HepG2 (cell line): ENCODE measurements around the gene JADE2. TPM values are rescaled to one million over a fixed set of nuclear protein-coding genes. Genes with fewer than 3 reads are reported as not detected.
A peak's percentile ranks its signal among the peaks of the same experiment; 100 is the strongest.

Experiments
- ATAC-seq: fragments of 200-7000 bp; cut with Tn5 transposase; 3 replicates; pipeline ENCODE4 v1.9.1; 2020; ENCODE audit warnings: mild to moderate bottlenecking, moderate library complexity
- BruUV-seq: library from RNA; stranded (reverse); fragments of 400-500 nt; replicated peaks from 2 replicates; lab custom pipeline; 2021; lab: Mats Ljungman, UMichigan
- CTCF ChIA-PET: fragments of 300-600 bp; formaldehyde crosslinking; extraction: SDS; loops from one replicate; lab custom pipeline; 2021; ENCODE audit warnings: low total read pairs, inconsistent platforms, low intra/inter-chr PET ratio; lab: Yijun Ruan, JAX
- POLR2A ChIA-PET: fragments of 350-600 bp; sonication (Branson Sonifier 250); formaldehyde crosslinking; loops from one replicate; lab custom pipeline; 2020; ENCODE audit warnings: antibody characterized with exemption, inconsistent platforms; lab: Yijun Ruan, JAX
- DNase-seq: peaks from one replicate; pipeline ENCODE4 v3.0.0-alpha.2; 2015; ENCODE audit warnings: low spot score
- FAIRE-seq: peaks from 3 replicates; lab custom pipeline; 2011; peaks lifted over from hg19 to GRCh38; lab: Jason Lieb, UNC
- H2AFZ ChIP-seq: one replicate; pipeline ENCODE4 v1.6.1; 2011; ENCODE audit warnings: low read length, inconsistent platforms
- H3K27ac ChIP-seq: fragments of 300-600 bp; 3 replicates; pipeline ENCODE4 v1.8.0; 2011; ENCODE audit warnings: mixed run types, mild to moderate bottlenecking, mixed read lengths, low read length, inconsistent platforms; ENCODE audit not compliant: insufficient read depth; ENCODE audit errors: extremely low read length
- H3K27me3 ChIP-seq, 2 experiments: fragments of 200-600 bp in 1 of 2; 2 replicates in 1 of 2; 3 replicates in 1 of 2; pipeline versions ENCODE4 v1.6.0 to v1.8.0; 2011; ENCODE audit warnings: low read length in 2 of 2, mild to moderate bottlenecking in 2 of 2, moderate library complexity in 2 of 2, inconsistent platforms in 1 of 2; ENCODE audit not compliant: insufficient read depth in 2 of 2, control insufficient read depth in 1 of 2
- H3K36me3 ChIP-seq, 2 experiments: fragments of 200-600 bp in 1 of 2; replicated peaks in 1 of 2; 2 replicates in 1 of 2; 3 replicates in 1 of 2; pipeline versions ENCODE4 v1.5.1 to v1.8.0; 2011; ENCODE audit warnings: low read length in 2 of 2, inconsistent platforms in 1 of 2; ENCODE audit not compliant: insufficient read depth in 2 of 2, control insufficient read depth in 1 of 2
- H3K4me1 ChIP-seq: 2 replicates; pipeline ENCODE4 v1.5.1; 2012; ENCODE audit warnings: low read length, inconsistent platforms; ENCODE audit not compliant: insufficient read depth
- H3K4me2 ChIP-seq: 2 replicates; pipeline ENCODE4 v1.6.0; 2011; ENCODE audit warnings: low read depth, low read length, inconsistent platforms
- H3K4me3 ChIP-seq, 3 experiments: fragments of 200-600 bp in 1 of 3; sonication (generic), shearing (Covaris generic) in 1 of 3; replicated peaks in 1 of 3; 2 replicates each; pipeline ENCODE4 v1.5.1; 2011 to 2016; ENCODE audit warnings: low read length in 3 of 3, inconsistent platforms in 2 of 3, low read depth in 2 of 3, mild to moderate bottlenecking in 2 of 3, control low read depth in 1 of 3, mixed read lengths in 1 of 3; ENCODE audit not compliant: insufficient read depth in 1 of 3
- H3K79me2 ChIP-seq: one replicate; pipeline ENCODE4 v1.6.1; 2011; ENCODE audit warnings: low read length, inconsistent platforms; ENCODE audit not compliant: insufficient read depth
- H3K9ac ChIP-seq: 2 replicates; pipeline ENCODE4 v1.6.0; 2011; ENCODE audit warnings: mild to moderate bottlenecking, low read depth, low read length, inconsistent platforms; ENCODE audit not compliant: insufficient read depth
- H3K9me3 ChIP-seq: 2 replicates; pipeline ENCODE4 v1.5.1; 2012; ENCODE audit warnings: mild to moderate bottlenecking, low read length
- H4K20me1 ChIP-seq: 2 replicates; pipeline ENCODE4 v1.6.0; 2011; ENCODE audit warnings: inconsistent platforms, mild to moderate bottlenecking, low read length, moderate library complexity; ENCODE audit not compliant: insufficient read depth
- DBP ChIP-seq: sonication (generic); formaldehyde crosslinking; IDR thresholded peaks from 2 replicates; pipeline ENCODE4 v1.4.0; 2020; ENCODE audit warnings: missing genetic modification reagents; ENCODE audit errors: not compliant biosample characterization
- HDAC1 ChIP-seq: sonication (generic); formaldehyde crosslinking; IDR thresholded peaks from 2 replicates; pipeline ENCODE4 v1.5.1; 2020; ENCODE audit warnings: mild to moderate bottlenecking, missing genetic modification reagents
- HDAC6 ChIP-seq: fragments of 200-600 bp; sonication (generic); IDR thresholded peaks from 2 replicates; pipeline ENCODE4 v1.7.0; 2017; ENCODE audit warnings: mild to moderate bottlenecking, antibody characterized with exemption, low read length, low read depth
- HINFP ChIP-seq: sonication (generic); formaldehyde crosslinking; IDR thresholded peaks from 2 replicates; pipeline ENCODE4 v1.4.0; 2020; ENCODE audit warnings: low read depth, mild to moderate bottlenecking, missing genetic modification reagents
- HNRNPUL1 ChIP-seq: fragments of 200-400 bp; formaldehyde crosslinking; IDR thresholded peaks from 2 replicates; pipeline ENCODE4 v1.6.1; 2017; ENCODE audit warnings: low read depth, mild to moderate bottlenecking, low read length, moderate library complexity
- HOXA9 ChIP-seq: sonication (generic); formaldehyde crosslinking; IDR thresholded peaks from 2 replicates; pipeline ENCODE4 v1.8.1; 2022; ENCODE audit warnings: missing genetic modification reagents, mild to moderate bottlenecking, moderate library complexity, borderline replicate concordance
- KDM3A ChIP-seq: IDR thresholded peaks from 2 replicates; pipeline ENCODE4 v1.6.1; 2018; ENCODE audit warnings: low read depth, missing compliant biosample characterization
- KMT2A ChIP-seq: sonication (generic); formaldehyde crosslinking; IDR thresholded peaks from 2 replicates; pipeline ENCODE4 v1.4.0; 2020; ENCODE audit warnings: missing genetic modification reagents
- MBD4 ChIP-seq: IDR thresholded peaks from 2 replicates; pipeline ENCODE4 v1.6.1; 2012; ENCODE audit warnings: low read length, inconsistent platforms, borderline replicate concordance
- NR2C2 ChIP-seq: sonication (generic); formaldehyde crosslinking; IDR thresholded peaks from 2 replicates; pipeline ENCODE4 v1.4.0; 2020; ENCODE audit warnings: missing genetic modification reagents, mild to moderate bottlenecking, moderate library complexity, borderline replicate concordance
- TFAP4 ChIP-seq: sonication (generic); IDR thresholded peaks from 2 replicates; pipeline ENCODE4 v1.6.1; 2016; ENCODE audit warnings: low read depth, borderline replicate concordance
- ZBTB2 ChIP-seq: sonication (generic); formaldehyde crosslinking; IDR thresholded peaks from 2 replicates; pipeline ENCODE4 v1.8.0; 2022; ENCODE audit warnings: low read depth, missing genetic modification reagents
- ZNF577 ChIP-seq: sonication (generic); formaldehyde crosslinking; IDR thresholded peaks from 2 replicates; pipeline ENCODE4 v1.4.0; 2020; ENCODE audit warnings: mild to moderate bottlenecking, low read depth, missing genetic modification reagents, borderline replicate concordance
- ZNF746 ChIP-seq: sonication (generic); formaldehyde crosslinking; IDR thresholded peaks from 2 replicates; pipeline ENCODE4 v1.8.0; 2022; ENCODE audit warnings: mild to moderate bottlenecking, missing genetic modification reagents
- WGBS: methylation state at CpG from one replicate; pipeline ENCODE4 v1.1.6; 2017; ENCODE audit warnings: low lambda C conversion rate; 5-methylcytosine and 5-hydroxymethylcytosine counted together
- in situ Hi-C: cut with HindIII; loops from 2 replicates; pipeline ENCODE4 v1.10.0; 2017; ENCODE audit warnings: low pct_unique_long_range_greater_than_20kb; ENCODE audit not compliant: extremely low pct_ligation_motif_present
- intact Hi-C: fragments of 100-400 bp; cut with micrococcal nuclease; formaldehyde crosslinking; loops from one replicate; pipeline ENCODE4 v1.10.0; 2022; ENCODE audit not compliant: unreplicated experiment
- polyA plus RNA-seq, 8 experiments: library from polyadenylated mRNA; depleted of rRNA in 3 of 8; stranded (reverse) in 7 of 8; unstranded in 1 of 8; fragments of >200 nt; fragmentation: Illumina TruSeq in 4 of 8; extraction: Trizol in 4 of 8; gene quantifications; 2 replicates each; pipeline versions ENCODE4 v1.2.1 to v1.2.3, GENCODE V29; 2011 to 2016; ENCODE audit warnings: low read depth in 4 of 8, missing spikeins in 1 of 8, mixed read lengths in 1 of 8; ENCODE audit not compliant: insufficient read depth in 1 of 8
- total RNA-seq, 5 experiments: library from RNA; depleted of rRNA; stranded (reverse); fragments of >200 nt; fragmentation: Illumina TruSeq; extraction: Trizol; gene quantifications; 2 replicates each; pipeline ENCODE4 v1.2.3, GENCODE V29; 2016; ENCODE audit warnings: low read depth in 1 of 5

Gene JADE2
- total and polyA plus RNA-seq, 2 of the 13 experiments (the other 11 are each of a cell fraction or from before 2014, with no cell fraction given), result 7.5 to 15.1 TPM

GRCh38 chr5:134527961-134528424, 2.5 kb downstream of the JADE2 start:
- DNase-seq (no peak), ATAC-seq (no peak; the same call in 1 of the 3 replicates), FAIRE-seq (no peak)
- H3K4me2 ChIP-seq, result peak overlapping the region; percentile 92
- ChIA-PET POLR2A (interaction anchor here (0.9 to 6.9 kb wide), 10 partner anchors 16 to 156 kb away, joined by 3 to 109 read pairs (median 27); partner anchors contain the start of genes CDKN2AIPNL and UBE2B), CTCF (no interaction called here)
- H2AFZ ChIP-seq, result no peak overlapping the region
- H3K9ac ChIP-seq, result peak overlapping the region; percentile 83
- peaks cover 45% of the 10 kb centered on the region for H3K4me1 ChIP-seq
- H3K9me3 ChIP-seq, result no peaks in the 10 kb centered on the region
- in situ Hi-C loops, result no loop called here
- H4K20me1 ChIP-seq, result no peaks in the 10 kb centered on the region
- no peaks in the 10 kb centered on the region; a peak in 1 of 5 replicates for H3K27me3 ChIP-seq
- peak overlapping the region; percentile 85 to 92 (median 86) for H3K4me3 ChIP-seq
- peaks cover 36% of the 10 kb centered on the region for H3K79me2 ChIP-seq
- WGBS, result 42% methylated on average over 9 of the region's 14 CpGs
- 0 out of 5 replicates have a peak, but pooled peaks cover 1 to 3% of the 10 kb centered on the region in 2 experiments for H3K36me3 ChIP-seq
- BruUV-seq, result no TSS peak
- peak overlapping the region; percentile 95 for H3K27ac ChIP-seq
- intact Hi-C loops, result loop anchor here (2.0 to 5.0 kb wide), 2 partner anchors 21 to 49 kb away; no protein-coding TSS in a partner anchor
- TF ChIP-seq TFAP4, result no peak
- no peak for TF ChIP-seq ZBTB2
- TF ChIP-seq MBD4, result no peak
- 0 out of 2 replicates have a peak, but pooled peaks have one; percentile 11 for TF ChIP-seq HDAC1 (CRISPR knock-in tag)
- no peak for TF ChIP-seq ZNF577 (CRISPR knock-in tag)
- no peak for TF ChIP-seq HNRNPUL1
- 0 out of 2 replicates have a peak, but pooled peaks have one; percentile 7 for TF ChIP-seq KMT2A (CRISPR knock-in tag)
- no peak for TF ChIP-seq HINFP
- no peak for TF ChIP-seq HOXA9 (CRISPR knock-in tag)
- no peak for TF ChIP-seq NR2C2 (CRISPR knock-in tag)
- TF ChIP-seq HDAC6, result no peak
- no peak for TF ChIP-seq ZNF746 (CRISPR knock-in tag)
- no peak for TF ChIP-seq KDM3A (CRISPR knock-in tag)
- no peak for TF ChIP-seq DBP
